ENCODE results near the gene SLC16A5. TPM values are rescaled to one million over a fixed set of nuclear protein-coding genes. Genes with fewer than 3 reads are reported as not detected.

SLC16A5 gene
- polyA plus RNA-seq, 1 donor from 2014 or later = not detected

DNA sequence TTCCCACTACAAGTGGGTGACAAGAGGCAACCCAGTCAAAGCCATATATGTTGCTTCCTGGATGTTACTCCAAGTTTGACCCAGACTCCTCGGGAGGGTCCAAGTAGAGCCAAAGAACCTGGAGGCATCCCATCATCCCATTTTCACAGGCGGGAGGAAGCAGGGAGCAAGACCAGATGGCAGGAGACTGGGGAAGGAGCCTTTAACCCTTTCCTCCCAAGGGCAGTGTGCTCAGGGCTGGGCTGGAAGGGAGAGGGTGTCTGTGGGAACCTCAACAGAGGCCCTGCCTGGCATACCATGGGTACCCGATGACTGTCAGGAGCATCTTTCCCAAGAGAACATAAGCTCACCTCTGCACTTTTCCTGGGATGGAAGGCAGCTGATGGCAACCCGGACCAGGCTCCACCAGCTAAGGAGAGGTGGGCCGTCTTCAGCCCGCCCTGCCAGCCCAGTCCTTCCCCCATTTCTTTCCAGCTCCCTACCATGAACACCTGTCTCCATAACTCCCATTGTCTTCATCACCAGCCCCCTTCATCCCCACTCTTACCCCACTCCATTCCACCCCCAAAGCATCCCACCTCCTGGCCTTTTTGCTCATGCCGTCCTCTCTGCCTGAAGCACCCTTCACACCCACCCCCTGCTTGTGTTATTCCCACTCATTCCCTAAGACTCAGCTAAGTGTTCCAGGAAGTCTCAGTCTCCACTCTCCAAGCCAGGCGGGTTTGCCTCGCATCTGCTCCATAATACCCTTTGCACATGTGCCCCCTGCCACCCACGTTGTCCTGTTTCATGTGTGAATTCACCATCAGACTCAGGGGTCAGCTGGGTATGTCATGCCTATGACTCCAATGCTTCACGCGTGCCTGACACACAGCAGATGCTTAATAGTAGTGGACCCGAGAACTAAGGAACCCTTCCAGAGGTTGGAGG lies 5.9 kb upstream of the SLC16A5 start:
- Histone ChIP-seq H3K27ac (ENCODE audit: low read length) (no peak overlapping the region), H3K9me3 (ENCODE audit: low read length) (no peaks in the 10 kb centered on the region), H3K9ac (ENCODE audit: low read length) (no peak overlapping the region), H3K4me3 (ENCODE audit: low read length) (no peak overlapping the region), H2AFZ (ENCODE audit: low read depth, low read length) (no peak overlapping the region), H3K9me2 (ENCODE audit: insufficient read depth, low read length) (no peaks in the 10 kb centered on the region), H3K36me3 (ENCODE audit: insufficient read depth, low read length) (no peaks in the 10 kb centered on the region), H3K27me3 (ENCODE audit: insufficient read depth, low read depth, low read length) (no peaks in the 10 kb centered on the region), H3K4me2 (ENCODE audit: low read length) (no peak overlapping the region), H4K20me1 (ENCODE audit: insufficient read depth) (no peaks in the 10 kb centered on the region), H3K79me2 (replicated peaks; ENCODE audit: insufficient read depth, low read length) (no peaks in the 10 kb centered on the region), H3F3A (ENCODE audit: insufficient read depth, low read length, poor library complexity, severe bottlenecking) (no peaks in the 10 kb centered on the region)
- TF ChIP-seq EP300 (conservative IDR thresholded peaks at IDR 0.05; ENCODE audit: poor library complexity, severe bottlenecking) = no peak
- TF ChIP-seq CTCF (IDR thresholded peaks at IDR 0.05; ENCODE audit: poor library complexity, severe bottlenecking) = no peak
- no peak for TF ChIP-seq TAF1 (IDR thresholded peaks at IDR 0.05; ENCODE audit: low read depth)
- TF ChIP-seq MXI1 (conservative IDR thresholded peaks at IDR 0.05; ENCODE audit: poor library complexity, severe bottlenecking) = no peak
- TF ChIP-seq SMC3 (conservative IDR thresholded peaks at IDR 0.05; ENCODE audit: poor library complexity) = no peak
- TF ChIP-seq POLR2AphosphoS5 (IDR thresholded peaks at IDR 0.05) = no peak
- TF ChIP-seq, protein P1, sequence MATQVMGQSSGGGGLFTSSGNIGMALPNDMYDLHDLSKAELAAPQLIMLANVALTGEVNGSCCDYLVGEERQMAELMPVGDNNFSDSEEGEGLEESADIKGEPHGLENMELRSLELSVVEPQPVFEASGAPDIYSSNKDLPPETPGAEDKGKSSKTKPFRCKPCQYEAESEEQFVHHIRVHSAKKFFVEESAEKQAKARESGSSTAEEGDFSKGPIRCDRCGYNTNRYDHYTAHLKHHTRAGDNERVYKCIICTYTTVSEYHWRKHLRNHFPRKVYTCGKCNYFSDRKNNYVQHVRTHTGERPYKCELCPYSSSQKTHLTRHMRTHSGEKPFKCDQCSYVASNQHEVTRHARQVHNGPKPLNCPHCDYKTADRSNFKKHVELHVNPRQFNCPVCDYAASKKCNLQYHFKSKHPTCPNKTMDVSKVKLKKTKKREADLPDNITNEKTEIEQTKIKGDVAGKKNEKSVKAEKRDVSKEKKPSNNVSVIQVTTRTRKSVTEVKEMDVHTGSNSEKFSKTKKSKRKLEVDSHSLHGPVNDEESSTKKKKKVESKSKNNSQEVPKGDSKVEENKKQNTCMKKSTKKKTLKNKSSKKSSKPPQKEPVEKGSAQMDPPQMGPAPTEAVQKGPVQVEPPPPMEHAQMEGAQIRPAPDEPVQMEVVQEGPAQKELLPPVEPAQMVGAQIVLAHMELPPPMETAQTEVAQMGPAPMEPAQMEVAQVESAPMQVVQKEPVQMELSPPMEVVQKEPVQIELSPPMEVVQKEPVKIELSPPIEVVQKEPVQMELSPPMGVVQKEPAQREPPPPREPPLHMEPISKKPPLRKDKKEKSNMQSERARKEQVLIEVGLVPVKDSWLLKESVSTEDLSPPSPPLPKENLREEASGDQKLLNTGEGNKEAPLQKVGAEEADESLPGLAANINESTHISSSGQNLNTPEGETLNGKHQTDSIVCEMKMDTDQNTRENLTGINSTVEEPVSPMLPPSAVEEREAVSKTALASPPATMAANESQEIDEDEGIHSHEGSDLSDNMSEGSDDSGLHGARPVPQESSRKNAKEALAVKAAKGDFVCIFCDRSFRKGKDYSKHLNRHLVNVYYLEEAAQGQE (IDR thresholded peaks at IDR 0.05; ENCODE audit: borderline replicate concordance) = no peak
- TF ChIP-seq RAD21 (conservative IDR thresholded peaks at IDR 0.05) = no peak
- no peak for TF ChIP-seq EZH2 (IDR thresholded peaks at IDR 0.05; ENCODE audit: borderline replicate concordance, insufficient read depth, low read length, poor library complexity, severe bottlenecking)

- Histone ChIP-seq H2AFZ (ENCODE audit: low read depth, low read length) (no peak overlapping the region), H3K4me3 (ENCODE audit: low read length) (no peak overlapping the region), H3K9me3 (ENCODE audit: low read length) (no peaks in the 10 kb centered on the region), H3K4me2 (ENCODE audit: low read length) (no peak overlapping the region), H3K9me2 (ENCODE audit: insufficient read depth, low read length) (no peaks in the 10 kb centered on the region), H3K27me3 (ENCODE audit: insufficient read depth, low read depth, low read length) (peaks cover 5% of the 10 kb centered on the region), H3K79me2 (replicated peaks; ENCODE audit: insufficient read depth, low read length) (no peaks in the 10 kb centered on the region), H3F3A (ENCODE audit: insufficient read depth, low read length, poor library complexity, severe bottlenecking) (no peaks in the 10 kb centered on the region), H4K20me1 (ENCODE audit: insufficient read depth) (no peaks in the 10 kb centered on the region), H3K9ac (ENCODE audit: low read length) (no peak overlapping the region), H3K27ac (ENCODE audit: low read length) (no peak overlapping the region), H3K36me3 (ENCODE audit: insufficient read depth, low read length) (no peaks in the 10 kb centered on the region)
- no peak for TF ChIP-seq TAF1 (IDR thresholded peaks at IDR 0.05; ENCODE audit: low read depth)
- no peak for TF ChIP-seq POLR2AphosphoS5 (IDR thresholded peaks at IDR 0.05)
- no peak for TF ChIP-seq CTCF (IDR thresholded peaks at IDR 0.05; ENCODE audit: poor library complexity, severe bottlenecking)
- TF ChIP-seq, protein P1 (IDR thresholded peaks at IDR 0.05; ENCODE audit: borderline replicate concordance) = no peak
- TF ChIP-seq EZH2 (IDR thresholded peaks at IDR 0.05; ENCODE audit: borderline replicate concordance, insufficient read depth, low read length, poor library complexity, severe bottlenecking) = no peak
- TF ChIP-seq SMC3 (conservative IDR thresholded peaks at IDR 0.05; ENCODE audit: poor library complexity) = no peak
- no peak for TF ChIP-seq EP300 (conservative IDR thresholded peaks at IDR 0.05; ENCODE audit: poor library complexity, severe bottlenecking)
- no peak for TF ChIP-seq MXI1 (conservative IDR thresholded peaks at IDR 0.05; ENCODE audit: poor library complexity, severe bottlenecking)
- no peak for TF ChIP-seq RAD21 (conservative IDR thresholded peaks at IDR 0.05)
Observed at GRCh38 chr17:75082683-75083082, 5.1 kb upstream of the SLC16A5 start.
